ENCODE measurements around the gene DTNBP1. TPM values are rescaled to one million over a fixed set of nuclear protein-coding genes. Genes with fewer than 3 reads are reported as not detected.

Gene DTNBP1
- total RNA-seq, 1 experiment from 2014 or later = 12.8 TPM

DNA sequence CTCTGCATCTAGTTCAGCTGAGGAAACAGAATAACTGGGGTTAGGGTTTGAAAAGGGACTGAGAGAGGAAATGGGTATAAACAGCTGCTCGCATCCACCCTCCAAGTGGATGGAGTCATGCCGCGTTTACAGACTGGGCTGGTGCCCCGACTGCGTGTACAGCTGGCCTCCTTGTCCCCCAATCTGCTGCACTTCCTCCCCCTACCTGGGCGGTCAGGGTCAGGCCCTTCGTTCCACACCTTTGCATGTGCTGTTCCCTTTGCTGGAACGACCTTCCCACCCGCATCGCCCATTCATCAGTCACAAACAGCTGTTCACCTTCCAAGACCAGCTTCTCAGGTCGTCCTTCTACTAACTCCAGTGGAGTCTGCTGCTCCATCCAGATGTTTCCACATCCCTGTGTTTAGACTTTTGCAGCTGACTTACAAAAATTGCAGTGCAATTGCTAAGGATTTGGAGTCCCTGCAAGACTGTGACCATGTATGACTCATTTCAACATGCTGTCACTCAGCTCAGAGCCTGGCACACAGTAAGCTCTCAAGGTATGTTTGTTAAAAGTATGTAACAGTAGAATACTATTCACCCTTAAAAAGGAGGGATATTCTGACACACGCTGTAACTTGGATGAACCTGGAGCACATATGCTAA, 129.3 kb downstream of the DTNBP1 start:
- CTCF ChIA-PET = interaction anchor here (1.0 kb wide), 1 partner anchor 12 kb away, joined by 3 read pairs; no protein-coding TSS in a partner anchor
- no TSS peak for BruUV-seq (replicated peaks)
- H3K4me1 Mint-ChIP-seq (ENCODE audit: low read depth, unreplicated experiment) = no peaks in the 10 kb centered on the region
- no peak overlapping the region for H3K27ac Mint-ChIP-seq (ENCODE audit: unreplicated experiment)
- no peak overlapping the region for H3K4me3 Mint-ChIP-seq (ENCODE audit: low read depth, unreplicated experiment)
- TF ChIP-seq, protein P1, sequence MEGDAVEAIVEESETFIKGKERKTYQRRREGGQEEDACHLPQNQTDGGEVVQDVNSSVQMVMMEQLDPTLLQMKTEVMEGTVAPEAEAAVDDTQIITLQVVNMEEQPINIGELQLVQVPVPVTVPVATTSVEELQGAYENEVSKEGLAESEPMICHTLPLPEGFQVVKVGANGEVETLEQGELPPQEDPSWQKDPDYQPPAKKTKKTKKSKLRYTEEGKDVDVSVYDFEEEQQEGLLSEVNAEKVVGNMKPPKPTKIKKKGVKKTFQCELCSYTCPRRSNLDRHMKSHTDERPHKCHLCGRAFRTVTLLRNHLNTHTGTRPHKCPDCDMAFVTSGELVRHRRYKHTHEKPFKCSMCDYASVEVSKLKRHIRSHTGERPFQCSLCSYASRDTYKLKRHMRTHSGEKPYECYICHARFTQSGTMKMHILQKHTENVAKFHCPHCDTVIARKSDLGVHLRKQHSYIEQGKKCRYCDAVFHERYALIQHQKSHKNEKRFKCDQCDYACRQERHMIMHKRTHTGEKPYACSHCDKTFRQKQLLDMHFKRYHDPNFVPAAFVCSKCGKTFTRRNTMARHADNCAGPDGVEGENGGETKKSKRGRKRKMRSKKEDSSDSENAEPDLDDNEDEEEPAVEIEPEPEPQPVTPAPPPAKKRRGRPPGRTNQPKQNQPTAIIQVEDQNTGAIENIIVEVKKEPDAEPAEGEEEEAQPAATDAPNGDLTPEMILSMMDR (IDR thresholded peaks at IDR 0.05; ENCODE audit: unreplicated experiment) = no peak
- no peak for DNase-seq
- no peaks in the 10 kb centered on the region for H3K9me3 Mint-ChIP-seq (ENCODE audit: low read depth, unreplicated experiment)
- intact Hi-C loops (cut with micrococcal nuclease; ENCODE audit: unreplicated experiment) = no loop called here
- H3K27me3 Mint-ChIP-seq (ENCODE audit: unreplicated experiment) = no peaks in the 10 kb centered on the region
- H3K36me3 Mint-ChIP-seq (ENCODE audit: insufficient read depth, unreplicated experiment) = peaks cover 5% of the 10 kb centered on the region

DNA sequence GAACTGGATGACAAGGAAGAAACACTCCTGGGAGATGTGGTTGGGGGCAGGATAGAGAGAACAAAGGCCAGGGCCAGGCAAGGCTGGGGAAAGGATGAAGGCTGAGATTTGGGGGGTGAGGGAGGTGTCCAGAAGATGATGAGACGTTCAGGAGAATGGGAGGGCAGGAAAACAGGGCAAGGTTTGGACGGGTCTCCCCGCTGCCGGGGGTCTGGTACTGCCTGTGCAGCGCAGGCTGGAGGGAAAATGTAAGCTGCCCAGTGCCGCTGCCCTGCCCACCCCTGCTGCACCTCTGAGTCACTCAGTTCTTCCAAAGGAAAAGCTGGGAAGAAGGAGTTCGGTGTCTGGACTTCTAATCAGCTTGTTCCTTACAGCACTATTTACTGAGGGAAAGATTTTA, 130.9 kb downstream of the DTNBP1 start:
- intact Hi-C loops (cut with micrococcal nuclease; ENCODE audit: unreplicated experiment) = no loop called here
- Mint-ChIP-seq H3K9me3 (ENCODE audit: low read depth, unreplicated experiment) (peaks cover 3% of the 10 kb centered on the region), H3K36me3 (ENCODE audit: insufficient read depth, unreplicated experiment) (peaks cover 8% of the 10 kb centered on the region), H3K4me3 (ENCODE audit: low read depth, unreplicated experiment) (no peak overlapping the region), H3K27me3 (ENCODE audit: unreplicated experiment) (no peaks in the 10 kb centered on the region), H3K4me1 (ENCODE audit: low read depth, unreplicated experiment) (no peaks in the 10 kb centered on the region), H3K27ac (ENCODE audit: unreplicated experiment) (no peak overlapping the region)
- TF ChIP-seq, protein P1 (IDR thresholded peaks at IDR 0.05; ENCODE audit: unreplicated experiment) = no peak
- BruUV-seq (replicated peaks) = no TSS peak
- CTCF ChIA-PET = interaction anchor here (0.5 kb wide), 1 partner anchor 1318 kb away, joined by 4 read pairs; no protein-coding TSS in a partner anchor
- no peak for DNase-seq

DNA sequence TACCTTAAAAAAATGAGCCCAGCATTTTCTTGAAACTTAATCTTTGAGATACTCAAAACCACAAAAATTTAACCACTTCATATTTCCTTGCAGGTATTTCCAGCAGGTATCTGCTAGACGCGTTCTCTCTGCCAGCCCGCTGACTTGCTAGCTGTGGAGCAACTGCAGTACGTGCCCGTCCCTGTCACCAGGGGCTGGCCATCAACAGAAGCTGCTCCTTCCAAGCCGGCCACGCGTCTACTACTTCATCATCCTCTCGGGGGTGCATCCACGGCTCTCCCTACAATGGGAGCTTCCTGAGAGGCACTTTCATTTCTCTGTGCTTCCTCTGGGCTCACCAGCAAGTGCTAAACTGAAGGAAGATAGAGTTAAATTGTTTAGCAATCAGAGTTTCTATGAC, 132.4 kb downstream of the DTNBP1 start:
- BruUV-seq (replicated peaks) = no TSS peak
- Mint-ChIP-seq H3K36me3 (ENCODE audit: insufficient read depth, unreplicated experiment) (peaks cover 8% of the 10 kb centered on the region), H3K27ac (ENCODE audit: unreplicated experiment) (no peak overlapping the region), H3K4me1 (ENCODE audit: low read depth, unreplicated experiment) (peaks cover 11% of the 10 kb centered on the region), H3K27me3 (ENCODE audit: unreplicated experiment) (no peaks in the 10 kb centered on the region), H3K4me3 (ENCODE audit: low read depth, unreplicated experiment) (no peak overlapping the region), H3K9me3 (ENCODE audit: low read depth, unreplicated experiment) (peaks cover 3% of the 10 kb centered on the region)
- DNase-seq = no peak
- CTCF ChIA-PET = no interaction called here
- intact Hi-C loops (cut with micrococcal nuclease; ENCODE audit: unreplicated experiment) = no loop called here
- TF ChIP-seq, protein P1 (IDR thresholded peaks at IDR 0.05; ENCODE audit: unreplicated experiment) = no peak

DNA sequence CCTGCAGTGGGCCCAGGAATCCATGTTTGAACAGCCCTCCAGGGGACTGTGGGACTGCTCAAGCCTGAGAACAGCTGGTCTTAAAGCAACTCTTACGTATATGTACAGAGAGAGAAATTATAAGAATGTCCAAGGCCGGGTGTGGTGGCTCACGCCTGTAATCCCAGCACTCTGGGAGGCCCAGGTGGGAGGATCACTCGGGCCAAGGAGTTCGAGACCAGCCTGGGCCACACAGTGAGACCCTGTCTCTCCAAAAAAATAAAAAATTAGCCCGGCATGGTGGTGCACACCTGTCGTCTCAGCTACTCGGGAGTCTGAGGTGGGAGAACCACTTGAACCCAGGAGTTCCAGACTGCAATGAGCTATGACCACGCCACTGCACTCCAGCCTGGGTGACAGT, 134.0 kb downstream of the DTNBP1 start:
- TF ChIP-seq, protein P1 (IDR thresholded peaks at IDR 0.05; ENCODE audit: unreplicated experiment) = no peak
- CTCF ChIA-PET = no interaction called here
- H3K27me3 Mint-ChIP-seq (ENCODE audit: unreplicated experiment) = no peaks in the 10 kb centered on the region
- H3K9me3 Mint-ChIP-seq (ENCODE audit: low read depth, unreplicated experiment) = peaks cover 3% of the 10 kb centered on the region
- intact Hi-C loops (cut with micrococcal nuclease; ENCODE audit: unreplicated experiment) = loop anchor here (10.0 kb wide), 1 partner anchor 96 kb away; no protein-coding TSS in a partner anchor
- DNase-seq = no peak
- peaks cover 8% of the 10 kb centered on the region for H3K36me3 Mint-ChIP-seq (ENCODE audit: insufficient read depth, unreplicated experiment)
- BruUV-seq (replicated peaks) = no TSS peak
- H3K27ac Mint-ChIP-seq (ENCODE audit: unreplicated experiment) = no peak overlapping the region
- no peak overlapping the region for H3K4me3 Mint-ChIP-seq (ENCODE audit: low read depth, unreplicated experiment)
- H3K4me1 Mint-ChIP-seq (ENCODE audit: low read depth, unreplicated experiment) = peaks cover 14% of the 10 kb centered on the region
